WTC11 (cell line): Measurements from ENCODE around the gene POC1A.

Experiments
- ARID4B ChIP-seq: sonication (generic); formaldehyde crosslinking; IDR thresholded peaks from 2 replicates; pipeline ENCODE4 v1.8.0; 2023; ENCODE audit warnings: missing genetic modification reagents, mild to moderate bottlenecking, borderline replicate concordance
- ATF1 ChIP-seq: sonication (generic); formaldehyde crosslinking; IDR thresholded peaks from 2 replicates; pipeline ENCODE4 v1.8.1; 2023; ENCODE audit warnings: mild to moderate bottlenecking, moderate library complexity, missing genetic modification reagents
- ATF2 ChIP-seq: sonication (generic); formaldehyde crosslinking; IDR thresholded peaks from 2 replicates; pipeline ENCODE4 v1.8.1; 2022; ENCODE audit warnings: low read depth, missing genetic modification reagents, borderline replicate concordance
- CREB1 ChIP-seq: sonication (generic); formaldehyde crosslinking; IDR thresholded peaks from 2 replicates; pipeline ENCODE4 v1.8.0; 2023; ENCODE audit warnings: mild to moderate bottlenecking, missing genetic modification reagents
- CREM ChIP-seq: sonication (generic); formaldehyde crosslinking; IDR thresholded peaks from 2 replicates; pipeline ENCODE4 v1.8.1; 2022; ENCODE audit warnings: mild to moderate bottlenecking, missing genetic modification reagents, moderate library complexity
- CTCF ChIP-seq: fragments of 200-600 bp; IDR thresholded peaks from 2 replicates; pipeline ENCODE4 v1.8.0; 2022; ENCODE audit warnings: antibody characterized with exemption
- FOXJ3 ChIP-seq: sonication (generic); formaldehyde crosslinking; IDR thresholded peaks from 2 replicates; pipeline ENCODE4 v1.9.0; 2021; ENCODE audit warnings: missing genetic modification reagents, mild to moderate bottlenecking, borderline replicate concordance
- FOXP4 ChIP-seq: sonication (generic); formaldehyde crosslinking; IDR thresholded peaks from 2 replicates; pipeline ENCODE4 v1.8.0; 2022; ENCODE audit warnings: mild to moderate bottlenecking, missing genetic modification reagents
- NR2C2 ChIP-seq: sonication (generic); formaldehyde crosslinking; IDR thresholded peaks from 2 replicates; pipeline ENCODE4 v1.8.0; 2022; ENCODE audit warnings: mild to moderate bottlenecking, missing genetic modification reagents
- RELA ChIP-seq: sonication (generic); formaldehyde crosslinking; IDR thresholded peaks from 2 replicates; pipeline ENCODE4 v1.8.1; 2022; ENCODE audit warnings: missing genetic modification reagents, mild to moderate bottlenecking, borderline replicate concordance
- STAT6 ChIP-seq: sonication (generic); formaldehyde crosslinking; conservative IDR thresholded peaks from 2 replicates; pipeline ENCODE4 v1.8.1; 2023; ENCODE audit warnings: mild to moderate bottlenecking, low read depth, missing genetic modification reagents, moderate library complexity
- TCF7 ChIP-seq: sonication (generic); formaldehyde crosslinking; IDR thresholded peaks from 2 replicates; pipeline ENCODE4 v1.8.0; 2022; ENCODE audit warnings: mild to moderate bottlenecking, low read depth, missing genetic modification reagents, moderate library complexity
- TEAD4 ChIP-seq: sonication (generic); formaldehyde crosslinking; IDR thresholded peaks from 2 replicates; pipeline ENCODE4 v1.8.0; 2022; ENCODE audit warnings: mild to moderate bottlenecking, missing genetic modification reagents

GRCh38 chr3:52086461-52086860, 67.8 kb downstream of the POC1A start:
- TF ChIP-seq CTCF (no peak), NR2C2 (CRISPR knock-in tag) (no peak), CREM (CRISPR knock-in tag) (no peak), FOXP4 (CRISPR knock-in tag) (no peak), TEAD4 (no peak), FOXJ3 (no peak), STAT6 (CRISPR knock-in tag) (no peak), ATF2 (CRISPR knock-in tag) (no peak), ARID4B (CRISPR knock-in tag) (no peak), ATF1 (CRISPR knock-in tag) (no peak), TCF7 (no peak), CREB1 (no peak), RELA (CRISPR knock-in tag) (no peak)
